HG03039 (cell line): Measurements from ENCODE around the gene HS6ST3.

Experiments used
- ATAC-seq: cut with Tn5 transposase; IDR thresholded peaks from one replicate; pipeline ENCODE4 v1.9.1; 2021; ENCODE audit warnings: mild to moderate bottlenecking, moderate library complexity; ENCODE audit not compliant: unreplicated experiment

HS6ST3 gene

DNA sequence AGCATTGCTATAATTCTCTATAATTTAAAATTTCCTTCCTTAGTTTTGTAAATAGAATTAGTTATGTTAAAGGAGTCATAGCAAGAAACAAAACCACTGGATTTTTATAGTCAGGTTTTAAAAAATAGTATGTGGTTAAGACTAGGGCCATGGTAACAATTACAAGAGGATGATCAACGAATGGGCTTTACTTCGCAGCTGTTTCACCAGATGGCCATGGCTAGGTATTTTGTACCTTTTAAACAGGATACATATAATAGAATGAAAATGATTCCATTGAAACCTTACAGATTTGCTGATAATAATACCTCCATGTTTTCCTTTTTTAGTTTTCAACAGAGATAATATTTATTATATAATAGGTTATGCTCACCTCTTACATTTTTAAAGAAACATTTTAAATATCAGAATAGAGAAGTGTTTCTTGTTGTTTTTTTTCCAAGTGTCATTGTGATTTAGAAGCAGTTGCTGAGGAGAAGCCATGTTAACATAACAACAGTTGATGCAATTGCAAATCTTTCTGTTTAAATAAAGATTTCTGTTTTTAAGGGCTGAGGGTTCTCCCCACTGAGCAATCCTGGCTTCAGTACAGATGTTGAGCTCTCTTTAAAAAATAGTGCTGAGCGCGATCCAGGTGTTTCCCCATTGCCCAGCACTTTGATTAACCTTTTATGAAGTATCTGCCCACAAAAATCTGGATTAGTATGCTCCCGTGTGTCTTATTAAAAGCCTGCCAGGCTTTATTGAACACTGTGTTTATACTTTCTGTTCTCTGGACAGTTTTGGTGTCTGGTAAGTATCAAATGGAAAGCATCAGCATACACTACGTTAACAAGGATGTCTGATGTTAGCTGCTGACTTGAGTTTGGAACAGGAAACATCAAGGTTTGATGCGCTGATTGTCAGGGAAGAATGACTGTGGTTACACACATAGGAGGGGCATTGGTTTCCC is 205.3 kb downstream of the HS6ST3 start:
- no peak for ATAC-seq

DNA sequence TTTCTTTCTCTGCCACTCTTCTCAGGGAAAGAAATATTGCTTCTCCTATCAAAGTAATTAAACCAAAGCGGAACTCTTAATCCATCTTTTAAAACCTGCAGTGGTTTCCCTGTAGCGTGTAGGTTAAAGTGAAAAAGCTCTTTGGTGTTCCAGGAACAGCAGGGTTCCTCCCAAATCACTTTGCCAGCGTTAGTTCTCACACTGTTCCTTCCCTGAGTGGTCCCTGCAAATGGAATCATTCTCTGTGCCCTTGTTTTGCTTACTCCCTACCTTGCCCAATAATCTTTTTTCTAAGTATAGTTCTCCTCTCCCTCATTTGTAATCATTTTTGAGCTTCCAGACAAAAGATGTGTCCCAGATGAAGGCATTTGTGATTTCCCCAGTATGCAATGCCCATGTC is 207.5 kb downstream of the HS6ST3 start:
- no peak for ATAC-seq

DNA sequence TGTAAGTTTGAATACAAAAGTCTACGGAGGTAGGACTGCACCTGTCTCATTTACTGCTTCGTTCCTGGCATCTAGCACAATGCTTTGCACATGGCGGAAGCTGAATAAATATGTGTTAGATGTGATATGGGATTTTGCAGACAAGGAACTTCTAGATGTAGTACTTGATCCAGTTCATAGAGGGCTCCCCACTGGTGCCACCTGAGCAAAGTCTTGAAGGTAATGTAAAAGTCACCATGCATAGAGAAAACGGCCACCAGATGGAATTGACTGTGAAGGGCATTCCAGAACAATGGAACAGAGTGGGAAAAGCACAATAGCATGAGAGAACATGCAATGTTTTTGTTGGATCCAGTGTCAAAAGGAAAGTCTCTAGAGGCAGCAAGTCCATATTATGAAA is 209.3 kb downstream of the HS6ST3 start:
- ATAC-seq: no peak

DNA sequence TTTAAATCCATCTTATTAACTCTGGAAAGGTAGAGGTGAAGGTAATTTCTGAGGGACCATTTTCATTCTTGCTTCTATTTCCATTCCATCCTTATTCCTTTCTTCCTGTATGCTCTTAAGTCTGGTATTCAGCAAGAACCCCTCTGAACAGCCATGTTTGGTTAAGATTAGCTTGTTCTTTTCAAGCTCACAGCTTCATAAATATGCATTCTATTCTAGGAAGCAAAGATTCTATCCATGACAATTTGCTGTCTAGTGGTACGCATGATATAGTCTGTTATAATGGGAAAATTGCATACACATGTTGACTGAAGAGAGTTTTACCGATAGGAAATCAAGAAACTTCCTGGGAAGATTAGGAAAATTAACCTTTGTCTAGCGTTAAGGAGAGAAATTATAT is 218.7 kb downstream of the HS6ST3 start:
- no peak for ATAC-seq

DNA sequence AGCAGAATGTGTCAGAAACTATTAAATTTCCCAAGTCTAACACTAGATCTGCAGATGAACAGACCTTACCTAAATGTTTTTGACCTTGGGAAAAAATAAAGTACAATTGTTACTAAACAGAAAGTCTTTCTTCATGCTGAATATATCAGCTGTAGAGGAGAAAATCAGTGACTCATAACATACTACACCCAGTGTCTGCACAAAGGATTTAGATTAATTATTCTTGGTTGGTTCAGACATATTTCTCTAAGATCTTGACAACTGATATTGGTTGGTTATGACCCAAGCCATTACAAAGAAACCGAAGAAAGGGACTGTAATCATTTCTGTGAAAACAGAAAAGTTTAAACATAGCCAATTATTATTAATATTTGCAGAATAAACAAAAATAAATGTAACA is 225.1 kb downstream of the HS6ST3 start:
- ATAC-seq: no peak

DNA sequence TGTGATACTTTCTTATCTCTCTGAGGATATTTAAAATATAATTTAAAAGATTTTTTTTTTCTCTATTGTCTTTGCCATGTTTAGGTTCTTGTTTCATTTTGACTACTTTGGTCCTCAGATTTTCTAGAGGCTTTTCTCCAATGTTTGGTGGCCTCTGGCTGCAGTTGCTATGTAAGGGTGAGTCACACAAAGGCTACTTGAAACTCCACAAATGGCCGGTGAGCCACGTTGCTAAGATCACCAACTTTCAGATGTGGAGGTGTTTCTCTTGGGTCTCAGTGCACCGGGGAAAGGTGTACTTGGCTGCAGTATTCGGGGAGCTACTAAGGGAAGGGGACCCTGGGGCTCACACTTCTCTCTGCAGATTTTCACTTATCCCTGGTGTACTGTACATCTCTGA is 248.1 kb downstream of the HS6ST3 start:
- ATAC-seq: no peak

DNA sequence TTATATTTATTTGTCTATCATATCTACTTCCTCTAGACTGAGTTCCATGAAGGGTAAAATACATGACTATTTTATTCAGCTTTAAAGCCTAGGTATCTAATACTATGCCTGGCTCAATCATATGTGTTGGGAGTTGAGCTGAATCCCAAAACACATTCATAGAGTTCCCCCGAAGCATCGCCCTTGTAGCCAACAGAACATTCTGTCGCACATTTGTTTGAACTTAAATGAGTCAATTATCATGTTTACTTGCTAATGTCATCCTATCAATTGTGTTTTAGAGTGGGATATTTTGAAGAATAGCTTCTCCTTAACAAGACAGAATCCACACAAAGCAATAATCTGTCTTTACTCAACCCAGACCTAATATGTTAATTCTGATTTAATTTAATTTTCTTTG is 252.4 kb downstream of the HS6ST3 start:
- ATAC-seq: no peak

DNA sequence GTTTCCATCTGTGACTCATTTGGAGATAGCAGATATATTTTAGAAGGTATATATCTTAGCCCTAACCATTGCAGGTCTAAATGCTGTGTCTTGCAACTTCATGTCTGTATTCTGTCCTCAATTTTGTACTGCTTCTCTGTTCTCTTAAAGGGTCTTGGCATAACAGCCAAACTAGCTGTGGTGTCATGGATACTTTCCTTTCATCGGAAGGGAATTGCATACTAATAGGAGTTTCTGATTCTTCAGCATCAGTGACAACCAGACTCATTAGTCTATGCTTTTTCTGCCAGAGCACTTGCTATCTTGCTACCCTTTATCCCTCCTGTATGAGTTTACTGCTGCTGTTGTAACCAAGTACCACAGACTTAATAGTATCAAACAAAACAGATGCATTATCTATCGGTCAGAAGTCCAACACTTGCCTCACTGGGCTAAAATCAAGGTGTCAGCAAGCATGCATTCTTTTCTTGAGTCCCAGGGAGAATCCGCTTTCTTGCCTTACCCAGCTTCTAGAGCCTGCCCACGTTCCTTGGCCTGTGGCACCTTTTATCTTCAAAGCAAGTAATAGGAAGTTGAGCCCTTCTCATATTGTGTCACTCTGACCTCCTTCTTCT is 253.1 kb downstream of the HS6ST3 start:
- no peak for ATAC-seq

DNA sequence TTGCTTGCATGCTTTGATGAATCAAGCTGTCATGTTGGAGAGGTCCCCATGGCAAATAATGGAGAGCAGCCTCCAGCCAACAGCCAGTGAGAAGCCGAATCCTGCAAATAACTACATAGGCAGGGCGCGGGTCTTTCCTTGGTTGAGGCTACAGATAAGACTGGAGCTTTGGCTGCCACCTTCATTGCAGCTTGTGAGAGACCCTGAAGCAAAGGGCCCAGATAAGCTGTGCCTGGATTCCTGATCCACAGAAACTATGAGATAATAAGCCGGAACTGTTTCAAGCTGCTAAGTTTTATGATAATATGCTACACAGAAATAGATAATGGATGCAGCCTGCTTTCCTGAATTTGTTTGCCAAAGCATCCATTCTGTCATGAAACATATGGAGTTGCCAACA is 257.0 kb downstream of the HS6ST3 start:
- no peak for ATAC-seq

DNA sequence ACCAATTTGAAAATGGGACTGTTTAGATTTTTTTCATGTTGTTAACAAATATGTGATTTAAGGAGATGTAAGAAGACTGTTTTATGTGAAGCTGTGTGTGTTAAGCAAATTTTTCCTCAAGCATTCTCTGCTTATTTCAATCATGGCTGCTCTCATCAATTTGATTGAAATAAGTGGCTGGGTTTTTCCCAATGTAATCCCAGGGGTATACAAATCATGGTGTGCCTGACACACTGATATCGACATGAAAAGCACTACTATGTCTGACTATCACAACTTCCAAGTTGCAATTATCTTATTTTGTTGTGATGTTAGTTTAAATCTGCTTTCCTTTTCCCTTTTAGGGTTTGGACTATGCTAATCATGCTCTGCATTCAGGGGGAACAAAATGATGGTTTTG is 283.7 kb downstream of the HS6ST3 start:
- no peak for ATAC-seq

DNA sequence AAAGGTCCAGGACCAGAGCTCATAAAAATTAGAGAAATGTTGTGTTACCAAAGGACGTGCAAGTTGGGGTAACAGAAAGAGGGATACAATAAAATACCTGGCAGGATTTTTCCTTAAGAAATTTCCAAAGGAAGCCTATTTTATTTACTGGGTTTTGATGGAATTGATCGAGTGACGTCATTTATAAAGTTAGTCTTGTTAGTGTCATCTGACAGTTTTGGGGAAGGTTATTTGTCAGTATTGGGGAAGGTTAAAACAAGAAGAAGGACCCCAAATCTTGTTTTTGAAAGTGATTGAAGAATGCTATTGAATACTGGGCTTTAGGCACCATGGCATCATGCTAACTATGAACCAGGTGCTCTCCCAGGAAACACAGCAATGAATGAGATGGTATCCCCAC is 287.9 kb downstream of the HS6ST3 start:
- no peak for ATAC-seq

DNA sequence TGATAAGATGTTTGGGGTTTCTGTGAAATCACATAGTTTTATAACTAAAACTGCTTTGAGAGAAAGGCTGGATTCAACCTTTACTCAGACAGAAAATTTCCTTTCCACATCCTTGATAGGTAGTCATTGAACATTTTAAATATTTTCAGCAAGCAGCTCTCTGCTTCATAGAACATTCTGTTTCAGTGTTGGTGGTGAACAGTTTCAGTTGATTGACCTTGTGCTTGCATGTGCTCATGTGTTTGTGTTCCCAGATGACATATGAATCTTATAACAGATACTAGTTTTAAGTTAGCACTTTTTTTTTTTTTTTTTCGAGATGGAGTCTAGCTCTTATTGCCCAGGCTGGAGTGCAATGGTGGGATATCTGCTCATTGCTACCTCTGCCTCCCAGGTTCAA is 290.1 kb downstream of the HS6ST3 start:
- ATAC-seq: no peak

DNA sequence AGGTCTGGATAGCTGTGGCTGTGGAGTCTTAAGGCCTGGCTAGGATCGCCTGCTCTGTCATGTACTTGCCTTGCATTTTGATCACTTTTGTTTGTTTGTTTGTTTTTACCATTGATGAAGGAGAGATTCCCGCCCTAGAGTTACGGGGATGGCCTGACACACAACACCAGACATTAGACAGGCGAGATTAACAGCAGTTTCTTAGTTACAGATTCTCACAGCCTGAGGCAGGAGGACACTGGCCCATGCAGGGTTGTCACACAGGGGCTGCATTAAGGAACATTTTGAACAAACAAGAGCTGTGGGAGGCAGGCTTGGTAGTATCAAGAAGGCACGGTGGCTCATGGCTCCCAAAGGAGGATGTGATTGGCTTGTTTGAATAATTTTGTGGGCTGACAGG is 291.8 kb downstream of the HS6ST3 start:
- ATAC-seq: no peak

DNA sequence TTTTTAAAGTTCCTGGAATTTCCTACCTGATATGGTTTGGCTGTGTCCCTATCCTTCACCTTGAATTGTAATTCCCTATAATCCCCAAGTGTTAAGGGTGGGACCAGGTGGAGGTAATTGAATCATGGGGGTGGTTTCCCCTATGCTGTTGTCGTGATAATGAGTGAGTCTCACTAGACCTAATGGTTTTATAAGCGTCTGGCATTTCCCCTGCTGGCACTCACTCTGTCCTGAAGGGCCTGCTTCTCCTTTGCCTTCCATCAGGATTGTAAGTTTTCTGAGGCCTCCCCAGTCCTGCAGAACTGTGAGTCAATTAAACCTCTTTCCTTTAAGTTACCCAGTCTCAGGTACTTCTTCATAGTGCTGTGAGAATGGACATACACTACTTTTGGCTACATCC is 298.7 kb downstream of the HS6ST3 start:
- no peak for ATAC-seq

DNA sequence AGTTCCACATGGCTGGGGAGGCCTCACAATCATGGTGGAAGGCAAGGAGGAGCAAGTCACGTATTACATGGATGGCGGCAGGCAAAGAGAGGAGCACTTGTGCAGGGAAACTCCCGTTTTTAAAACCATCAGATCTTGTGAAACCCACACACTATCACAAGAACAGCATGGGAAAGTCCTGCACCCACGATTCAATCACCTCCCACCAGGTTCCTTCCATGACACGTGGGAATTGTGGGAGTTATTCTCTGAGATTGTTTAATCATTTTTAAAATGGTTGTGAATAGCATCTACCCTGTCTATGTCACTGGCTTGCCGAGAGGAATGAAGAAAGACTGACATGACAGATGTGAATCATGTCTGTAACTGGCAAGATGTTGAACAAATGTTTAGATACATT is 301.7 kb downstream of the HS6ST3 start:
- no peak for ATAC-seq

DNA sequence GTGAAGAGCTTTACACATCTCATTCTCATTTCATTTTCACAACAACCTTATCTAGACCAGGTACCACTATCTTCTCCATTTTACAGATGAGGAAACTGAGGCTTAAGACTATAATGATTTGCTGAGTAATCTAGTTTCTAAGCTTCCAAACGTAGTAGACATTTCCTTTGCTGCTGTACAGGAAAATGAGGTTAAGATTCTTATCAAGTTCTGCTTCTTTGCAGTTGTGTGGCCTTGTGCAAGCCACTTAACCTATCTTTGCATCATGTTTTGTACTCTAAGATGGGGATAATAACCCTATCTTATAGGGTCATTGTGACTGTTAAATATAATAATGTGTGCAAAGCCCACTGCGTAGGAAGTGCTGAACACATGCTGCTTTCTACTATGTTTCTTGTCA is 307.9 kb downstream of the HS6ST3 start:
- ATAC-seq: no peak

DNA sequence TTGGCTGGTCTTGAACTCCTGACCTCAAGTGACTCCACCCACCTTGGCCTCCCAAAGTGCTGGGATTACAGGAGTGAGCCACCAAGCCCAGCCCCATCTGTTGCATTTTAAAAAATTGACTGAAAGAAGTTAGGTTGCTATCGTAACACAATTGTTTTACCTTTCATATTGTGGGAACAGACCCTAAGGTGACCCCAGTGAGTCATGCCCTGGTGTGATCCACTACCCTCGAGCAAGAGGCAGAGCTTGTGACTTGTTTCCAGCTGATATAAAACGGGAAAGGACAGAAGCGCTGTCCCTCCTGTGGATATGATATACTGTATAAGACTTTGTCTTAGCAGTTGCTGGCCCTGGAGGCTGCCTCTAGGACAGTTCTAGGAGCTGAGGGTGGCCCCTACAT is 308.6 kb downstream of the HS6ST3 start:
- no peak for ATAC-seq

DNA sequence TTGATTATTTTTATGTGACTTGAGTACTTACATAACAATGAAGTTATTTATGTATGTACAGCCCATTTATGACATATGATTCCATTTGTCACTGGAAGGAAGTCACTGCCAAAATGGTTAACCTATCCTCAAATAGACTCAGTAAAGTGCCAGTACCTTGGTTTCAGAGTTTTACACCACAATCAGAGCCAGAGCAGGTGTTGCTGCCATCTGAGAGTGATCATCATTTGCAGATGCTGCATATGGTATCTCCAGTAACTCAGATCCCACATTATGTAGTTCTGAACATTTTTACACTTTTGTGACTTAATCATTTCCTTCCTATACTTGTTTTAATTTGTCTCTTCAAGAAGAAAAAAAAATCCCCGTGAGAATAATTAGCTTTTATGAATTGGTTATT is 313.3 kb downstream of the HS6ST3 start:
- ATAC-seq: no peak

DNA sequence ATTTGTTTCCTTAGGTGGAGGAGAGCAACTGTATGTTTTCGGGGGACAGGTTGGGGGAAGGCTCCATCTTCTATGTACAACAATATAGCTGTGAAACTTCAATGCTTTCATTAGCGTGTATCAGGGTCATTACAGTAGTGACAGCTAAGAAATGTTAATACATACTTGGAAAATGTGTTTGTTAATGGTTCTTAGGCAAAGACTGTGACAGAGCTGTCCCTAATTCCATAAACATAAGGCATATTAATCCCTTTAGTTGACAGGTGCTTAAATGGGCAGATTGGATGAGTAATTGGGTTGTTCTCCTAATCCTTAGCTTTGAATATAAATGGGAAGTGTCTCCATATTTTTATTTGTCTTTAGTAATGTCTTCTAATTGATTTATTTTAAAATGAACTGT is 313.7 kb downstream of the HS6ST3 start:
- no peak for ATAC-seq

DNA sequence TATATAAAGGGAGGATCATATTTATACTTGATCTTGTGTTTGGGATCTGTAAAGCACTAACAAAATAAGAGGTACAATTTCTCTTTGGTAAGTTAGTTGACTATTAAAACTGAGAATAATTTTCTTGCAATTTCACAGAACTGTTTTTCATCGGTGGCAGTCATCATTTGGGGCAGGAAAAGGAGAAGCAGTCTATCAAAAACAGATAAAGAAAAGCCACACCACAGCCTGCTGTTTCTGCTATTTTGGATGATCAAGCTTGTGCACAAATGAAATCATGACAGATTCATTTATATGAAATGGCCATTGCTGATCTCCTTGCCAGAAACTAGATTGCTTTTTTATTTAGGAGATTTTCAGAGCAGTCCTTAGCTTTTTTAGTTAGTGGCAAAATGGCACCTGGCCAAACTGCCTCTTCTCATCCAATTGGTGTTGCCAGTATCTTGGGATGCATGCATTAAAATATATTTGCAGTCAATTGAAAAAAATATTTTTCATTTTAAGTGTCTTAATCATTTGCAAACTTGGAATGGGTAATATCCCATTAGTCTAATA is 326.0 kb downstream of the HS6ST3 start:
- no peak for ATAC-seq

DNA sequence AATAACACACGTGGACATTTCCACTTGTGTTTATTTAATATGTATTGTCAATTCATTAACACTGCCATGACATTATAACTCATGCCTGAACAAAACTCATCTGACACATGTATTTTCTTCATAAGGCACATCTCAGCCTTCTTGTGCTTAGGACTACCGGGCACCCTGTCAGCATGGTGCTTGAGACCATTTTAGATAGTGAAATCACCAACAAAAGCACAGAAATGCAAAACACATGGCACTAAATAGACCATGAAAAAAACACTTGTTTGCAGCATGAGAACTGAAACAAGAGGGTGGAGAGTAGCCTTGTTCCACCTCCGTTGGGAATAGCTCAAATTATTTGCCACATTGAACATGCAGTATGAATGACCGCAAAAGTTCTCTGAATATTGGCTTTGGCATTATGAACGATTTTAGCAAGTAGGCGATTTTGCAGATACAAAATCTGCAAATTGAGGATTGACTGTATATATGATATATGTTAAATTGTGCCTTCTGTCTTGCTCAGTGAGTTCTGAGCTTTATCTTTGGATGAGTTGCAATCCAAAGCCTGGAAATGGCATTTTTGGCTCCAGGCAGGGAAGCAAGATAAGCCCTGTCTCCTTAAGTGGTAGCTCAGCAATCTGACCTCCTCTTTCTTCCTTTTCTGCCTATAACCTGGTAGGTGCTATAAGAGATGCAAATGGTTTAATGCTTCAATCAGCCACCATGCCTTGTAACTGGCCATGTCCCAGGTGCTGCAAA is 328.2 kb downstream of the HS6ST3 start:
- no peak for ATAC-seq

DNA sequence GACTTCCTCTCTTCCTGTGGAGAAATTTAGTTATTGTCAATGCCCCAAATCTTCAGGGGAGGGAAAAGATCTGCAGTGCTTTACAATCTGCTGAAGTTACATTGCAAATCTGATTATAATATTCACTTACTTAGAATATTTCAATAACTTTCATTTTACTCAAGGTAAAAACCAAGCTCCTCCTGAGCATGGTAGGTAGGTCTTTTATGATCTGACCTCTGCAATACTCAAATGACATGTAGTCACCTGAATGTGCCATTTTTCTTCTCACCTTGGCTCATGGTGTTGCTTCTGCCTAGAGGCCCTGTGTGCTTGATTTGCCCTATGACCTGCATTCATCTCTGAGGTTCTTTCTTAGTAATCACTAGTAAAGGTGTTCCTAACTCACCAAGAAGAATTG is 331.4 kb downstream of the HS6ST3 start:
- no peak for ATAC-seq
